ENCODE data around the gene CD8A.

The CD8A gene

GRCh38 chr2:86788881-86789686, 1.6 kb downstream of the CD8A start:
- no peak for ATAC-seq

GRCh38 chr2:86788165-86788564, 2.5 kb downstream of the CD8A start:
- TF ChIP-seq ZFP30 (CRISPR knock-in tag; IDR thresholded peaks at IDR 0.05): no peak
- no peak for TF ChIP-seq TCF4 (CRISPR knock-in tag; IDR thresholded peaks at IDR 0.05; ENCODE audit: borderline replicate concordance)
- no peak for TF ChIP-seq BACH2 (CRISPR knock-in tag; IDR thresholded peaks at IDR 0.05; ENCODE audit: borderline replicate concordance)
- TF ChIP-seq ESRRG (CRISPR knock-in tag; IDR thresholded peaks at IDR 0.05): no peak
- no peak for TF ChIP-seq ZC3H10 (CRISPR knock-in tag; IDR thresholded peaks at IDR 0.05)
- no peak for TF ChIP-seq CSRNP3 (CRISPR knock-in tag; IDR thresholded peaks at IDR 0.05)
- TF ChIP-seq ZFP3 (CRISPR knock-in tag; IDR thresholded peaks at IDR 0.05): no peak
- no peak for TF ChIP-seq CSDC2 (CRISPR knock-in tag; IDR thresholded peaks at IDR 0.05)
- no peak for TF ChIP-seq PATZ1 (CRISPR knock-in tag; IDR thresholded peaks at IDR 0.05; ENCODE audit: borderline replicate concordance)
- no peak for ATAC-seq

More at GRCh38 chr2:86788881-86789686, 1.6 kb downstream of the CD8A start:
- TF ChIP-seq ZNF8 (CRISPR knock-in tag; IDR thresholded peaks at IDR 0.05): no peak
- TF ChIP-seq OSR1 (CRISPR knock-in tag; IDR thresholded peaks at IDR 0.05): no peak
- no peak for TF ChIP-seq POU6F1 (CRISPR knock-in tag; IDR thresholded peaks at IDR 0.05; ENCODE audit: borderline replicate concordance, low read depth)
- no peak for TF ChIP-seq CSDC2 (CRISPR knock-in tag; IDR thresholded peaks at IDR 0.05)
- TF ChIP-seq ZFP3 (CRISPR knock-in tag; IDR thresholded peaks at IDR 0.05): no peak

DNA sequence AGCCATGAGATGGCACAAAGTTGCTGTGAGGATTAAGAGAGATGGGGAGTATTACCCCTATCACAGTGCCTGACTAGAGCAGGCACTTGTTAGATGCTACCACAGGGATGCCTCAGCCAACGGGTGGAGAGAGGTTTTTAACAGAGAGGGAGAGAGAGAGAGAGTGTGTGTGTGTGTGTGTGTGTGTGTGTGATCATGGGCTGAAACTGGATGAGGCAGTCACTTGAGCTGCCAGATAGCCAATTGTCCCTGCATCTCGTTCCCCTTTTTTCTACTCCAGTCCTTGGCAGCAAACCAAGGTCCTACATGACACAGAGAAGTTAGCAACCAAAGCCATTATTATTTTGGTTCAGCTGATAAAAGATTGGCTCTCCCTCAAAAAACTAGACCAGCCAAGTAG, 3.0 kb downstream of the CD8A start:
- no peak for TF ChIP-seq BACH2 (CRISPR knock-in tag; IDR thresholded peaks at IDR 0.05; ENCODE audit: borderline replicate concordance)
- TF ChIP-seq ISL1 (CRISPR knock-in tag; IDR thresholded peaks at IDR 0.05): no peak
- TF ChIP-seq PATZ1 (CRISPR knock-in tag; IDR thresholded peaks at IDR 0.05; ENCODE audit: borderline replicate concordance): no peak
- no peak for TF ChIP-seq ZFP30 (CRISPR knock-in tag; IDR thresholded peaks at IDR 0.05)
- no peak for TF ChIP-seq CSDC2 (CRISPR knock-in tag; IDR thresholded peaks at IDR 0.05)
- TF ChIP-seq ZNF70 (CRISPR knock-in tag; IDR thresholded peaks at IDR 0.05): no peak
- TF ChIP-seq, protein P1, sequence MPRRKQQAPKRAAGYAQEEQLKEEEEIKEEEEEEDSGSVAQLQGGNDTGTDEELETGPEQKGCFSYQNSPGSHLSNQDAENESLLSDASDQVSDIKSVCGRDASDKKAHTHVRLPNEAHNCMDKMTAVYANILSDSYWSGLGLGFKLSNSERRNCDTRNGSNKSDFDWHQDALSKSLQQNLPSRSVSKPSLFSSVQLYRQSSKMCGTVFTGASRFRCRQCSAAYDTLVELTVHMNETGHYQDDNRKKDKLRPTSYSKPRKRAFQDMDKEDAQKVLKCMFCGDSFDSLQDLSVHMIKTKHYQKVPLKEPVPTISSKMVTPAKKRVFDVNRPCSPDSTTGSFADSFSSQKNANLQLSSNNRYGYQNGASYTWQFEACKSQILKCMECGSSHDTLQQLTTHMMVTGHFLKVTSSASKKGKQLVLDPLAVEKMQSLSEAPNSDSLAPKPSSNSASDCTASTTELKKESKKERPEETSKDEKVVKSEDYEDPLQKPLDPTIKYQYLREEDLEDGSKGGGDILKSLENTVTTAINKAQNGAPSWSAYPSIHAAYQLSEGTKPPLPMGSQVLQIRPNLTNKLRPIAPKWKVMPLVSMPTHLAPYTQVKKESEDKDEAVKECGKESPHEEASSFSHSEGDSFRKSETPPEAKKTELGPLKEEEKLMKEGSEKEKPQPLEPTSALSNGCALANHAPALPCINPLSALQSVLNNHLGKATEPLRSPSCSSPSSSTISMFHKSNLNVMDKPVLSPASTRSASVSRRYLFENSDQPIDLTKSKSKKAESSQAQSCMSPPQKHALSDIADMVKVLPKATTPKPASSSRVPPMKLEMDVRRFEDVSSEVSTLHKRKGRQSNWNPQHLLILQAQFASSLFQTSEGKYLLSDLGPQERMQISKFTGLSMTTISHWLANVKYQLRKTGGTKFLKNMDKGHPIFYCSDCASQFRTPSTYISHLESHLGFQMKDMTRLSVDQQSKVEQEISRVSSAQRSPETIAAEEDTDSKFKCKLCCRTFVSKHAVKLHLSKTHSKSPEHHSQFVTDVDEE (CRISPR knock-in tag; IDR thresholded peaks at IDR 0.05): no peak
- no peak for TF ChIP-seq ZNF565 (CRISPR knock-in tag; conservative IDR thresholded peaks at IDR 0.05; ENCODE audit: low read depth)
- TF ChIP-seq ESRRG (CRISPR knock-in tag; IDR thresholded peaks at IDR 0.05): no peak
- no peak for ATAC-seq

- no peak for ATAC-seq
- TF ChIP-seq ZFP3 (CRISPR knock-in tag; IDR thresholded peaks at IDR 0.05) (no peak), POU6F1 (CRISPR knock-in tag; IDR thresholded peaks at IDR 0.05; ENCODE audit: borderline replicate concordance, low read depth) (no peak), CSRNP3 (CRISPR knock-in tag; IDR thresholded peaks at IDR 0.05) (no peak), PPARA (CRISPR knock-in tag; IDR thresholded peaks at IDR 0.05; ENCODE audit: borderline replicate concordance) (no peak), ISL1 (CRISPR knock-in tag; IDR thresholded peaks at IDR 0.05) (no peak), CSDC2 (CRISPR knock-in tag; IDR thresholded peaks at IDR 0.05) (no peak), ZNF70 (CRISPR knock-in tag; IDR thresholded peaks at IDR 0.05) (no peak), GLIS3 (CRISPR knock-in tag; IDR thresholded peaks at IDR 0.05) (no peak), BACH2 (CRISPR knock-in tag; IDR thresholded peaks at IDR 0.05; ENCODE audit: borderline replicate concordance) (no peak), CREB5 (CRISPR knock-in tag; IDR thresholded peaks at IDR 0.05; ENCODE audit: low read depth) (no peak)
Measured at GRCh38 chr2:86786001-86786536, 4.6 kb downstream of the CD8A start.

Measured in SK-N-SH treated with all-trans-retinoic acid at 6 μM for 48 hours (cell line).